GM19193 (cell line): ENCODE results near the gene FAM209B.
"Not testable (repeated sequence)": the region's sequence is repeated elsewhere in the genome, so short reads cannot be mapped to it uniquely, and the experiment has no call there.

Experiments
- POLR2A ChIP-seq: IDR thresholded peaks from 4 replicates; pipeline ENCODE4 v1.6.1; 2011; ENCODE audit not compliant: insufficient read depth, insufficient read length; ENCODE audit errors: extremely low read depth

The FAM209B gene, protein sequence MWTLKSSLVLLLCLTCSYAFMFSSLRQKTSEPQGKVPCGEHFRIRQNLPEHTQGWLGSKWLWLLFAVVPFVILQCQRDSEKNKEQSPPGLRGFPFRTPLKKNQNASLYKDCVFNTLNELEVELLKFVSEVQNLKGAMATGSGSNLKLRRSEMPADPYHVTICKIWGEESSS

DNA sequence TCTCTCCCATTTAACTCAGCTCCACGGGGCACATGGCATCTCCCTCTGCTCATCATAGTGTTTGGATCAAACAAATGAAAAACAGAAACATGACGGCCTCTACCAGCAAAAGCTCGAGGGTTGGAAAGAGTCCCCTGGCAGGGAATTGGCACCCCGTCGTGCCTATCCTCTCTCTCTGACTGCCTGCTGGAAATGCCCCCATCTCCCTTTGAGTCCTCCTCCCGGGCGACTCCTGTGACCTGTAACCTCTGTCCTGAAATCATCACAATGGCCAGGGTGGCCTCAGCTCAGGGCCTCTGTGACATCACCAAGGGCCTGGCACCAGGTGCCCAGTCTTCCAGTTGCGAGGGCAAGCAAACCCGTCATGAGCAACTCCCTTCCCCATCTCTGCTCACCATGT, at the start of gene FAM209B:
Gene FAM209B (plus strand): TSS at position 301 of the 400 bp plus-strand sequence. CDS start 96 bp downstream, at position 397.
- not testable (repeated sequence) for TF ChIP-seq POLR2A

DNA sequence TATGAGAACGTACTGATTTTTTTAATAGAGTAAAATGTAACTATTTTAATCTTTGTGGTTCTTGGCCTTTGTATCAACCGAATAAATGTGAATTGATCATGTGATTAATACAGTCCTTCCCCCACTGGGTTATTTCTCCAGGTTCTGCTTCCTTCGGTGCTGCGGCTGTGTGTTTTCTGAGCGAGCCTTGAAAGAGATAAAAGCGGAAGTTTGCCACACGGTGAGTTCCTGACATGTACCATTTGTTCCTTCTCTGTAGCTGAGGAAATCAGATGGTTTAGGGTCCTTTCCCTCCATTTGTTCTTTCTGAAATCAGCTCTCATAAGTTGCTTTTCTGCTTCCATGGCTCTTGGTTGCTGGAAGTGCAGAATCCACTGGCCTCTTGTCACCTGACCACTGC, 49.1 kb upstream of the FAM209B start:
- no peak for TF ChIP-seq POLR2A

GRCh38 chr20:56487216-56487615, 45.8 kb upstream of the FAM209B start:
- TF ChIP-seq POLR2A = no peak

DNA sequence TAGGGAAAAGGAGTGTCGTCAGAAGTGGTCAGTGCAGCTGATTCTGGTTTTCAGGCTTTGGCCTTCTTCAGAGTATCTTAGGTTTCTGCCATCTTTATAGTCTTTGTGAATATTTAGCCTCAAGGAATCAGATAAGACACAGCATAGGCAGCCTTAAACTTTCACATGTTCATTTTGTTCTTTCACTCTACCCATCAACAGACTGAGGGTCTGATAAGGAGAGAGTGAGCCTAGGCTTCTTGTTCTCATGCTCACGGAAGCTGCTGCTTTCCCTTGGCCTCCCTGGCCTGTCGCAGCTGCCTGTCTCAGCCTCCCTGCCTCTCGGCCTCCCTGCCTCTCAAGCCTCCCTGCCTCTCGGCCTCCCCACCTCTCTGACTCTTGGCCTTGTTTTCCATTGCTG, 44.5 kb upstream of the FAM209B start:
- no peak for TF ChIP-seq POLR2A

- no peak for TF ChIP-seq POLR2A
These were observed 31.9 kb upstream of the FAM209B start for GRCh38 chr20:56501116-56501515.

- TF ChIP-seq POLR2A = no peak
These were observed 29.1 kb upstream of the FAM209B start for GRCh38 chr20:56503916-56504315.

- TF ChIP-seq POLR2A = no peak
These were observed 28.6 kb upstream of the FAM209B start for GRCh38 chr20:56504373-56505005.

- no peak for TF ChIP-seq POLR2A
These were observed 26.9 kb upstream of the FAM209B start for GRCh38 chr20:56506103-56506502.

GRCh38 chr20:56511926-56512325, 21.1 kb upstream of the FAM209B start:
- no peak for TF ChIP-seq POLR2A

- TF ChIP-seq POLR2A = no peak
These were observed 19.6 kb upstream of the FAM209B start for GRCh38 chr20:56513161-56514150.

GRCh38 chr20:56516631-56517030, 16.4 kb upstream of the FAM209B start:
- TF ChIP-seq POLR2A = no peak

- no peak for TF ChIP-seq POLR2A
These were observed 15.8 kb upstream of the FAM209B start for GRCh38 chr20:56517211-56517610.

GRCh38 chr20:56517641-56518040, 15.4 kb upstream of the FAM209B start:
- no peak for TF ChIP-seq POLR2A

DNA sequence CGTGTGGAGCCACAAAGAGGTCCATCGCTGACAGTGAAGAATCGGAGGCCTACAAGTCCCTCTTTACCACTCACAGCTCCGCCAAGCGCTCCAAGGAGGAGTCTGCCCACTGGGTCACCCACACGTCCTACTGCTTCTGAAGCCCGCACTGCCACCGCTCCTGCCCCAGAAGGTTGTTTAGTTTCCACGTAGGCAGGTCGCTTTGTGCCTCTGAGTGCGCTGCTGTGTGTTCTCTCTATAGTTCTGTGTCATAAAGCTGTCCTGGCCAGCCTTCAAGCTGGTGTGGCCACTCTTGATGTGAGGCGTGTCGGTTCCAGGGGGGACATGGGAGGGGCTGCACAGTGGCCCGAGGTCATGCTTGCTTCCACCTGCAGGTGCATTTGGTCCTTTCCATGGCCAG, 14.9 kb upstream of the FAM209B start:
- no peak for TF ChIP-seq POLR2A

DNA sequence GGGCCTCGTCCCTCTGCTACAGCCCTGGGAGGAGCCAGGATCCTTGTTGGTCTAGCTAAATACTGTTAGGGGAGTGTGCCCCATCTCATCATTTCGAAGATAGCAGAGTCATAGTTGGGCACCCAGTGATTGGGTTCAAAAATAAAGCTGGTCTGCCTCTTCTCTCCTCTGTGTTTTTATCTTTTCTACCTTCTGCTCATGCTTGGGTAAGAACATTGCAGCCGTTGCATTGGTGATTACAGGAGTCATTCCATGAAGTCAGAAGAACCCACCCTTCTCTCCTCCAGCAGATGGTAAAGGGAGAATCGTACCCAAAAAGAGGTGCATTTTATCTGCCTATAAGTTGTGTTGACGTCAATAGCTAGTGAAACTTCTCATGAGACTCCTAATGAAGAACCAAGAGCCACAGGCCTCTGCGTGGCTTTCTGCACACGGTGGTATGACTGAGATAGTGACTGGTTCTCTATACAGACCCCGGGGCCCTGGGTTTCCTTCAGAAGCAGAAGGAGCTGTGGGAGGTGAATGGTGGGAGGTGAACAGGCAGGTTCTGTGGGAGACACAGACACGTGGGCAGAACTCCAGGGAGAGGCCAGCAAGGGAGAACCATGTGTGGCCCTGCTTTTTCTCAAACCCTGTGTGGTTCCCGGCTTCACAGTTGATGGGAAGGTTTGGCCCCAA, 14.2 kb upstream of the FAM209B start:
- no peak for TF ChIP-seq POLR2A
